ENCODE results near the gene C4BPB. TPM values are rescaled to one million over a fixed set of nuclear protein-coding genes. Genes with fewer than 3 reads are reported as not detected.

C4BPB gene
- total RNA-seq, 2 donors from 2014 or later: not detected

DNA sequence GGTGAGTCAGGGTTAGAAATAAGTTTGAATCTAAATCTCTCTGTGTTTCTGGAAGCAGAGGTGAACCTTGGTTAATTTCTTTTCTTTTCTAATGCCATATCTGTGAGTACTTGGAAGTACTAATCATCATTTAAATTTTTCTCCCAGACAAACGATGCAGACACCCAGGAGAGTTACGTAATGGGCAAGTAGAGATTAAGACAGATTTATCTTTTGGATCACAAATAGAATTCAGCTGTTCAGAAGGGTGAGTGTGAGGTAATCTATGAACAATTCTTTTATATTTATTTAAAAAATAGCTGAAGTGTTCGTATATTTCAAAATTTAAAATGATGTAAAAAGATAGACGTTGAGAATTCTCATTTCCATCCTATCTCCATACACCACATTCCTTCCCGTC, 26.6 kb downstream of the C4BPB start:
- WGBS, 2 experiments (ENCODE audit: insufficient coverage in 1 of 2, insufficient read length in 1 of 2): 86% methylated on average over 4 of the region's 5 CpGs; no CpG with 5 or more reads in 1 of the 2 experiments
- Mint-ChIP-seq H3K4me3 (no peak overlapping the region), H3K4me1 (no peaks in the 10 kb centered on the region), H3K36me3 (ENCODE audit: low read depth) (no peaks in the 10 kb centered on the region), H3K27ac (no peak overlapping the region), H3K9me3 (no peaks in the 10 kb centered on the region), H3K27me3 (ENCODE audit: insufficient read depth) (no peaks in the 10 kb centered on the region)
- H3K4me3 ChIP-seq (ENCODE audit: low read length): no peak overlapping the region
- H3K36me3 ChIP-seq (ENCODE audit: control insufficient read depth, insufficient read depth, low read length): no peaks in the 10 kb centered on the region
- no peaks in the 10 kb centered on the region for H3K9me3 ChIP-seq (ENCODE audit: control insufficient read depth, low read length)
- no peaks in the 10 kb centered on the region for H3K4me1 ChIP-seq (ENCODE audit: control insufficient read depth, insufficient read depth, low read length)
- H3K27me3 ChIP-seq (ENCODE audit: control insufficient read depth, insufficient read depth, low read length, poor library complexity, severe bottlenecking): no peaks in the 10 kb centered on the region
- no peak for TF ChIP-seq CTCF (conservative IDR thresholded peaks at IDR 0.05)
- no peak for DNase-seq
- no peak overlapping the region for H3K27ac ChIP-seq (ENCODE audit: low read depth, low read length)
- no peak overlapping the region for H3K9ac ChIP-seq (ENCODE audit: extremely low read depth, low read length, poor library complexity, severe bottlenecking)

DNA sequence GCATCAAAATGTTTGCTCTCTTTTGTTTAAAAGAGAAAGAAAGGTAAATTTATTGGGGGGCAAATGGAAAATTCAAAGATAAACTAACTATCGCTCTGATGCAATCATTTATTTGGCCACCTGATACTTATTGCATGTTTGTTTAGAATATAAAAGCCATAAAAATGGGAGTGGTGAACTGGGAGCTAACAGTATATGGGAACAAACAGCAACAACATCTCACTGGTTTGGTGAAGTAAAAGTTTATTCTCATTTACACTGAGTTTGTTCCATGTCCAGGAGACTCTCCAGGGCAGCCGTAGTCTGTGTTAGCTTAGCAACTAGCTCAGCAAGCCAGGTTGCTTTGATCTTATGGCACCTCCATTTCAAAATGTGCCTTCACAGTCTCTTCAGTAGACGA, 35.7 kb downstream of the C4BPB start:
- Histone ChIP-seq H3K27me3 (ENCODE audit: control insufficient read depth, insufficient read depth, low read length, poor library complexity, severe bottlenecking) (no peaks in the 10 kb centered on the region), H3K9me3 (ENCODE audit: control insufficient read depth, low read length) (peaks cover 4% of the 10 kb centered on the region), H3K9ac (ENCODE audit: extremely low read depth, low read length, poor library complexity, severe bottlenecking) (no peak overlapping the region), H3K4me1 (ENCODE audit: control insufficient read depth, insufficient read depth, low read length) (no peaks in the 10 kb centered on the region), H3K36me3 (ENCODE audit: control insufficient read depth, insufficient read depth, low read length) (no peaks in the 10 kb centered on the region), H3K4me3 (ENCODE audit: low read length) (no peak overlapping the region), H3K27ac (ENCODE audit: low read depth, low read length) (no peak overlapping the region)
- DNase-seq: no peak
- Mint-ChIP-seq H3K27me3 (ENCODE audit: insufficient read depth) (no peaks in the 10 kb centered on the region), H3K4me3 (no peak overlapping the region), H3K9me3 (peaks cover 13% of the 10 kb centered on the region), H3K27ac (no peak overlapping the region), H3K4me1 (no peaks in the 10 kb centered on the region), H3K36me3 (ENCODE audit: low read depth) (no peaks in the 10 kb centered on the region)
- 83 to 93% methylated on average over 1 to 3 of the region's 3 CpGs for WGBS, 2 experiments (ENCODE audit: insufficient coverage in 1 of 2, insufficient read length in 1 of 2)
- TF ChIP-seq CTCF (conservative IDR thresholded peaks at IDR 0.05): no peak

DNA sequence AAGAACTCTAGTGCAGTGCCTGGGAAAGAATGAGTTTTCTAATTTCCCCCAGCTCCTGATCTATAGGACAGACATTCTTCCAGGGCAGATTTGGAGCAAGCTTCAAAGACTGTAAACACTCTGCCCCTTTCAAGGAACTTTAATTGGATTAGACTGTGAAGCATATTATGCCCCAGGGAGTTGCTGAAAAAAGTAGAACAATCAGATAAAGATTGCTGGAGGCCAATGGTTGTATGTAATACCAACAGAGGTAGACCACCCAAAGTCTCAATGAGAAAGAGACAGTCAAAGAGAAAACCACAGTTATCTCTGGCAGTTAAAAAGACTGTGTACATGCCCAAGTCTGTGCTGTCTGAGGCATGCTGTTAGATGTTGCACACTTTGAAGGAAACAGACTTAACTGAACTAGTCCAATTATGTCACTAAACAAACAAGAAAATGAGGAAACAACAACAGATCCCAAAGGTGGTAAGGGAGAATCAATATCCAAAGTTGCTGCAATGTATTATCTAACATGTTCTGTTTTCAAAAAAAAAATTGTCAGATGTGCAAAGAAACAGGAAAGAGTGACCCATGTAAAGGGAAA, 39.8 kb downstream of the C4BPB start:
- peaks cover 14% of the 10 kb centered on the region for H3K9me3 ChIP-seq (ENCODE audit: control insufficient read depth, low read length)
- H3K9ac ChIP-seq (ENCODE audit: extremely low read depth, low read length, poor library complexity, severe bottlenecking): no peak overlapping the region
- Mint-ChIP-seq H3K4me3 (no peak overlapping the region), H3K27me3 (ENCODE audit: insufficient read depth) (no peaks in the 10 kb centered on the region), H3K9me3 (peaks cover 14% of the 10 kb centered on the region), H3K36me3 (ENCODE audit: low read depth) (no peaks in the 10 kb centered on the region), H3K4me1 (no peaks in the 10 kb centered on the region), H3K27ac (no peak overlapping the region)
- no peak for DNase-seq
- H3K27ac ChIP-seq (ENCODE audit: low read depth, low read length): no peak overlapping the region
- TF ChIP-seq CTCF (conservative IDR thresholded peaks at IDR 0.05): no peak
- no peak overlapping the region for H3K4me3 ChIP-seq (ENCODE audit: low read length)
- no peaks in the 10 kb centered on the region for H3K4me1 ChIP-seq (ENCODE audit: control insufficient read depth, insufficient read depth, low read length)
- H3K36me3 ChIP-seq (ENCODE audit: control insufficient read depth, insufficient read depth, low read length): no peaks in the 10 kb centered on the region
- H3K27me3 ChIP-seq (ENCODE audit: control insufficient read depth, insufficient read depth, low read length, poor library complexity, severe bottlenecking): no peaks in the 10 kb centered on the region

All from endodermal cell (in vitro differentiated cells).